PC-3 (cell line): ENCODE measurements around the gene CIDEC. TPM values are rescaled to one million over a fixed set of nuclear protein-coding genes. Genes with fewer than 3 reads are reported as not detected.

Experiments used
- ATAC-seq: fragments of 200-7000 bp; cut with Tn5 transposase; 2 replicates; pipeline ENCODE4 v1.9.1; 2020; ENCODE audit warnings: mild to moderate bottlenecking, moderate library complexity
- BruUV-seq: library from RNA; stranded (reverse); fragments of 400-500 nt; replicated peaks from 2 replicates; lab custom pipeline; 2021; lab: Mats Ljungman, UMichigan
- CTCF ChIA-PET: fragments of 300-600 bp; sonication (Branson Sonifier 250); formaldehyde crosslinking; loops from one replicate; lab custom pipeline; 2022; ENCODE audit warnings: antibody characterized with exemption; lab: Charles Lee
- POLR2A ChIA-PET: fragments of 300-600 bp; sonication (Branson Sonifier 250); formaldehyde crosslinking; loops from one replicate; lab custom pipeline; 2022; ENCODE audit warnings: antibody characterized with exemption; ENCODE audit not compliant: unreplicated experiment; lab: Charles Lee
- DNase-seq: peaks from one replicate; pipeline ENCODE4 v3.0.0-alpha.2; 2015
- H2AFZ ChIP-seq: fragments of 300-600 bp; sonication (generic); 2 replicates; pipeline ENCODE4 v1.6.0; 2016; ENCODE audit warnings: antibody characterized with exemption, low read length
- H3F3A ChIP-seq: fragments of 300-600 bp; sonication (generic); one replicate; pipeline ENCODE4 v1.6.0; 2017; ENCODE audit warnings: antibody characterized with exemption, low read length, control low read depth, mild to moderate bottlenecking; ENCODE audit not compliant: unreplicated experiment
- H3K27ac ChIP-seq: fragments of 300-600 bp; sonication (generic); 2 replicates; pipeline ENCODE4 v1.5.1; 2016; ENCODE audit warnings: mild to moderate bottlenecking, low read length
- H3K27me3 ChIP-seq: fragments of 300-600 bp; sonication (generic); 2 replicates; pipeline ENCODE4 v1.6.1; 2016; ENCODE audit warnings: low read length, mixed read lengths
- H3K36me3 ChIP-seq: fragments of 300-600 bp; sonication (generic); 2 replicates; pipeline ENCODE4 v1.6.1; 2016; ENCODE audit warnings: low read depth, mixed run types, low read length, mixed read lengths
- H3K4me1 ChIP-seq: fragments of 300-600 bp; sonication (generic); 2 replicates; pipeline ENCODE4 v1.5.1; 2016; ENCODE audit warnings: low read length; ENCODE audit not compliant: insufficient read depth
- H3K4me2 ChIP-seq: fragments of 300-600 bp; sonication (generic); 2 replicates; pipeline ENCODE4 v1.6.0; 2016; ENCODE audit warnings: low read length
- H3K4me3 ChIP-seq: fragments of 300-600 bp; sonication (generic); 2 replicates; pipeline ENCODE4 v1.5.1; 2016; ENCODE audit warnings: mild to moderate bottlenecking, low read length, mixed read lengths
- H3K79me2 ChIP-seq: fragments of 300-600 bp; sonication (generic); 2 replicates; pipeline ENCODE4 v1.6.1; 2017; ENCODE audit warnings: low read length, mixed read lengths
- H3K9ac ChIP-seq: fragments of 300-600 bp; sonication (generic); 2 replicates; pipeline ENCODE4 v1.6.0; 2016; ENCODE audit warnings: mild to moderate bottlenecking, low read length
- H3K9me2 ChIP-seq: fragments of 300-600 bp; sonication (generic); replicated peaks from 2 replicates; pipeline ENCODE4 v1.6.1; 2016; ENCODE audit warnings: mixed run types, low read length, mixed read lengths
- H3K9me3 ChIP-seq: fragments of 300-600 bp; sonication (generic); 2 replicates; pipeline ENCODE4 v1.6.1; 2016; ENCODE audit warnings: low read length, mixed read lengths
- H4K20me1 ChIP-seq: fragments of 300-600 bp; sonication (generic); 2 replicates; pipeline ENCODE4 v1.6.1; 2016; ENCODE audit warnings: low read length, mixed read lengths
- CTCF ChIP-seq: fragments of 300-600 bp; sonication (generic); conservative IDR thresholded peaks from 2 replicates; pipeline ENCODE4 v1.5.1; 2017; ENCODE audit warnings: antibody characterized with exemption, low read depth, mild to moderate bottlenecking, low read length
- EZH2 ChIP-seq: fragments of 300-600 bp; sonication (generic); IDR thresholded peaks from one replicate; pipeline ENCODE4 v1.6.1; 2017; ENCODE audit warnings: antibody characterized with exemption, mild to moderate bottlenecking, low read length; ENCODE audit not compliant: unreplicated experiment
- EZH2phosphoT487 ChIP-seq: fragments of 300-600 bp; sonication (generic); IDR thresholded peaks from 2 replicates; pipeline ENCODE4 v1.6.1; 2018; ENCODE audit warnings: mild to moderate bottlenecking, antibody characterized with exemption, low read length, borderline replicate concordance
- intact Hi-C: fragments of 100-400 bp; cut with micrococcal nuclease; formaldehyde crosslinking; loops from 2 replicates; pipeline ENCODE4 v1.9.0; 2023
- total RNA-seq: library from RNA; depleted of rRNA; stranded (reverse); fragments of >200 nt; gene quantifications from 2 replicates; pipeline ENCODE4 v1.2.3, GENCODE V29; 2014

CIDEC gene
- total RNA-seq, 1 experiment from 2014 or later = not detected

GRCh38 chr3:9825451-9826040 lies 54.5 kb downstream of the CIDEC start:
- Histone ChIP-seq H3F3A (no peaks in the 10 kb centered on the region), H3K9me3 (no peaks in the 10 kb centered on the region), H3K79me2 (no peaks in the 10 kb centered on the region), H3K27ac (no peak overlapping the region), H3K4me3 (no peak overlapping the region), H3K4me1 (no peaks in the 10 kb centered on the region), H3K9me2 (no peaks in the 10 kb centered on the region), H2AFZ (no peak overlapping the region), H3K27me3 (no peaks in the 10 kb centered on the region), H4K20me1 (no peaks in the 10 kb centered on the region), H3K9ac (no peak overlapping the region), H3K36me3 (no peaks in the 10 kb centered on the region), H3K4me2 (no peak overlapping the region)
- ChIA-PET CTCF (no interaction called here), POLR2A (no interaction called here)
- BruUV-seq = no TSS peak
- ATAC-seq (no peak), DNase-seq (no peak)
- TF ChIP-seq EZH2phosphoT487 = no peak
- no peak for TF ChIP-seq EZH2
- TF ChIP-seq CTCF = no peak
- intact Hi-C loops = no loop called here

- Histone ChIP-seq H4K20me1 (no peaks in the 10 kb centered on the region), H3K4me1 (no peaks in the 10 kb centered on the region), H3K4me3 (no peak overlapping the region), H3K9me2 (no peaks in the 10 kb centered on the region), H3K4me2 (no peak overlapping the region), H3K9me3 (no peaks in the 10 kb centered on the region), H2AFZ (no peak overlapping the region), H3K9ac (no peak overlapping the region), H3K27me3 (no peaks in the 10 kb centered on the region), H3K79me2 (no peaks in the 10 kb centered on the region), H3K27ac (no peak overlapping the region), H3K36me3 (no peaks in the 10 kb centered on the region), H3F3A (no peaks in the 10 kb centered on the region)
- ATAC-seq = peak; percentile 95
- intact Hi-C loops = no loop called here
- peak; percentile 53 for DNase-seq
- POLR2A ChIA-PET = interaction anchor here (0.7 kb wide), 1 partner anchor 71 kb away, joined by 3 read pairs; the partner anchor contains the start of gene OGG1
- CTCF ChIA-PET = no interaction called here
- TF ChIP-seq EZH2phosphoT487 (no peak), EZH2 (no peak), CTCF (peak; percentile 71)
- BruUV-seq = no TSS peak
Measured at GRCh38 chr3:9820946-9821345, 59.1 kb downstream of the CIDEC start.

- Histone ChIP-seq H3K4me3 (no peak overlapping the region), H3K27me3 (no peaks in the 10 kb centered on the region), H3K27ac (no peak overlapping the region), H2AFZ (no peak overlapping the region), H3K9me2 (no peaks in the 10 kb centered on the region), H3K4me1 (no peaks in the 10 kb centered on the region), H3F3A (no peaks in the 10 kb centered on the region), H4K20me1 (no peaks in the 10 kb centered on the region), H3K9ac (no peak overlapping the region), H3K79me2 (no peaks in the 10 kb centered on the region), H3K9me3 (no peaks in the 10 kb centered on the region), H3K36me3 (no peaks in the 10 kb centered on the region), H3K4me2 (no peak overlapping the region)
- no TSS peak for BruUV-seq
- intact Hi-C loops = no loop called here
- no peak for TF ChIP-seq EZH2phosphoT487
- TF ChIP-seq CTCF = no peak
- TF ChIP-seq EZH2 = no peak
- no peak for DNase-seq
- ATAC-seq = no peak
- ChIA-PET POLR2A (no interaction called here), CTCF (no interaction called here)
Measured at GRCh38 chr3:9820543-9820942, 59.5 kb downstream of the CIDEC start.
